ENCODE results near the gene ATP1B1.

ATP1B1 gene

DNA sequence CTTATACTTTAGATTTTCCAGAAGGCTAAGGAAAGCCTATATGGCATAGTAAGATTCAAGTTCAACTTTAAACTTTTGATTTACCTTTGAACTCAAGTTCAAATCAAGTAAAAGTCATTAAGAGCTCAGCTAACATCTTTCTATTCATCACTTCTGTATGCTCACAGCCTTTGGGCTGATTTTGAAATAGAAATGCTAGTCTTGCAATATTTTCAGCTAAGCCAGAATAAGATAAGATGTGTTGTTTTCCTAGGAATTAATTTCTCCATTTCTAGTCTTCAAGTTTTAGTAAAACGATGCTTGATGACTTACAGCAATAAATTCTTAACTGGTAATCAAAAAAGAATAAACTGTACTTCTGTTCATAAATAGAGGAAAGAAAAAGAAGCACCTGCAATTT lies 35.6 kb downstream of the ATP1B1 start:
- no peak for DNase-seq (ENCODE audit: low read depth)
- H3K4me3 ChIP-seq (ENCODE audit: low read depth, low read length): no peak overlapping the region
- TF ChIP-seq CTCF (IDR thresholded peaks at IDR 0.05; ENCODE audit: low read depth, low read length) (no peak), POLR2A (IDR thresholded peaks at IDR 0.05; ENCODE audit: extremely low read depth, insufficient read length) (no peak), MYC (IDR thresholded peaks at IDR 0.05; ENCODE audit: low read depth, low read length) (no peak)
- TF ChIP-seq, protein P1, sequence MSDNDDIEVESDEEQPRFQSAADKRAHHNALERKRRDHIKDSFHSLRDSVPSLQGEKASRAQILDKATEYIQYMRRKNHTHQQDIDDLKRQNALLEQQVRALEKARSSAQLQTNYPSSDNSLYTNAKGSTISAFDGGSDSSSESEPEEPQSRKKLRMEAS (IDR thresholded peaks at IDR 0.05; ENCODE audit: low read depth, low read length): no peak

DNA sequence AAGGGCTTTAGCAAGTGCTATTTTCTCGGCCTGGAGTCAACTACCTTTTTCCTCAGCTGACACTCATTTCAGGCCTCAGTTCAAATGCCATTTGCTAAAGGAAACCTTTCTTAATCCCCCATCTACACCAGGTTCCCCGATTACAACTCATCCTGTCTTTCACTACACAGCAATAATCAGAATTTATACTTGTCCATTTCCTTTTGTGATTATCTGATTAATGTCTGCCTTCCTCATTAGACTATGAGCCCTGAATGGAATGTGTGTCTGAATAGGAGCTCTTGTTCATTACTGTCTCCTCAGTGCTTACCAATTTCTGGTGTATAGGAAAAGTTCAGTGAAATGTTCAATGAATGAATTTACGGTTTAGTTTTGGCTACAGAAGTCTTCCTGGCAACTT lies 36.9 kb downstream of the ATP1B1 start:
- H3K4me3 ChIP-seq (ENCODE audit: low read depth, low read length): no peak overlapping the region
- DNase-seq (ENCODE audit: low read depth): no peak
- TF ChIP-seq MYC (IDR thresholded peaks at IDR 0.05; ENCODE audit: low read depth, low read length) (no peak), CTCF (IDR thresholded peaks at IDR 0.05; ENCODE audit: low read depth, low read length) (no peak), POLR2A (IDR thresholded peaks at IDR 0.05; ENCODE audit: extremely low read depth, insufficient read length) (no peak)
- TF ChIP-seq, protein P1 (IDR thresholded peaks at IDR 0.05; ENCODE audit: low read depth, low read length): no peak

DNA sequence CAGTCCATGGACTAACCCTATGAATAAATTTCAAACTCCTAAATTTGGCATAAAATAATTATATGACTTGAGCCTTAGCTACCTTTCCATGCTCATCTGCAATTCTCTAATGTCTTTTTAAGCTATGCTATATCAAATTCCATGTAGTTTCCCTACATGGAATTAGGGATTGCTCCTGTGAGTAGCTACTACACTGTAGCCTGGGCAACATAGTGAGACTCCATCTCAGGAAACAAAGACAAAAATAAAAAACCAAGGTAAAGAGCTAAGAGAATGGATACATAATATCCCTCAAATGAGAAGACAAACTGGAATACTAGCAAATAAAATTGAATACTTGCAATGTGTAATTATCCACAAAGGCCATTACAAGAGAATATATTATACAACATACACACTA lies 37.5 kb downstream of the ATP1B1 start:
- no peak for DNase-seq (ENCODE audit: low read depth)
- TF ChIP-seq MYC (IDR thresholded peaks at IDR 0.05; ENCODE audit: low read depth, low read length) (no peak), POLR2A (IDR thresholded peaks at IDR 0.05; ENCODE audit: extremely low read depth, insufficient read length) (no peak), CTCF (IDR thresholded peaks at IDR 0.05; ENCODE audit: low read depth, low read length) (no peak)
- TF ChIP-seq, protein P1 (IDR thresholded peaks at IDR 0.05; ENCODE audit: low read depth, low read length): no peak
- H3K4me3 ChIP-seq (ENCODE audit: low read depth, low read length): no peak overlapping the region

DNA sequence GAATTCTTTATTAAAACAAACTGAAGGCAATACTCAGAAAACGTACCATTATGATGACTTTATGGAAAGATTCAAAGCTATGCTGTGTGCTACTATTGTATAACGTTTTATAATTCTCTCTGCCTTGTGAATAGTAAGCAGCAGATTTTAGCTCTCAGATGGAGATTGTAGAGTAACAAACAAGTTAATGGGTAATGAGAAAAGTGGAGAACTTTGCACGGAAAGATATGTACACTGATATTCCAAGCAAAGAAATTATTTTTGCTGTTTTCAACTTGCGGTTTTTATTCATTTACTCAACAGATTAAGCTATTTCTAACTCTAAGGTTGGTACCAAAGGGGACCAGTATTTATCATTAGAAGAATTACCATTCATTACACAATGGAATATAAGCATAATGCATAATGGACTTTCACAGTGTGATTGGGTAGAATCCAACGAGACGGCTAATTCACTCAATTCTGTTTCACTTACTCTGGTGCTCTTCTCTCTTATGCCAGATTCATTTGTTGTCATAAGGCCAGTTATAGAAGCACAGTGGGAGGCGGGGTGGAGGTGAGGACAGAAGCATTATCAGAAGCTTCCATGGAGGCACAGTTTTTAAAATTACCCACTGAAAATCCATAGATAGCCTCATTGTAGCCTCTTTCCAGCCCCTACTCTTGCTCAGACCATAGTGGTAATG lies 38.6 kb downstream of the ATP1B1 start:
- no peak overlapping the region for H3K4me3 ChIP-seq (ENCODE audit: low read depth, low read length)
- no peak for DNase-seq (ENCODE audit: low read depth)
- TF ChIP-seq CTCF (IDR thresholded peaks at IDR 0.05; ENCODE audit: low read depth, low read length) (no peak), MYC (IDR thresholded peaks at IDR 0.05; ENCODE audit: low read depth, low read length) (no peak), POLR2A (IDR thresholded peaks at IDR 0.05; ENCODE audit: extremely low read depth, insufficient read length) (no peak)
- TF ChIP-seq, protein P1 (IDR thresholded peaks at IDR 0.05; ENCODE audit: low read depth, low read length): no peak

GRCh38 chr1:169146576-169147214 lies 40.2 kb downstream of the ATP1B1 start:
- DNase-seq (ENCODE audit: low read depth): no peak
- no peak for TF ChIP-seq POLR2A (IDR thresholded peaks at IDR 0.05; ENCODE audit: extremely low read depth, insufficient read length)
- no peak for TF ChIP-seq MYC (IDR thresholded peaks at IDR 0.05; ENCODE audit: low read depth, low read length)
- TF ChIP-seq, protein P1 (IDR thresholded peaks at IDR 0.05; ENCODE audit: low read depth, low read length): no peak
- no peak for TF ChIP-seq CTCF (IDR thresholded peaks at IDR 0.05; ENCODE audit: low read depth, low read length)
- no peak overlapping the region for H3K4me3 ChIP-seq (ENCODE audit: low read depth, low read length)

Data from NB4 (cell line).